Endometrium (tissue), 2 donors: ENCODE measurements around the gene TBC1D22B.

Source experiments
- FAIRE-seq: peaks from 2 replicates; lab custom pipeline; 2012; peaks lifted over from hg19 to GRCh38; lab: Jason Lieb, UNC
- donor health status: control.
- donor health status: control.

Gene TBC1D22B

DNA sequence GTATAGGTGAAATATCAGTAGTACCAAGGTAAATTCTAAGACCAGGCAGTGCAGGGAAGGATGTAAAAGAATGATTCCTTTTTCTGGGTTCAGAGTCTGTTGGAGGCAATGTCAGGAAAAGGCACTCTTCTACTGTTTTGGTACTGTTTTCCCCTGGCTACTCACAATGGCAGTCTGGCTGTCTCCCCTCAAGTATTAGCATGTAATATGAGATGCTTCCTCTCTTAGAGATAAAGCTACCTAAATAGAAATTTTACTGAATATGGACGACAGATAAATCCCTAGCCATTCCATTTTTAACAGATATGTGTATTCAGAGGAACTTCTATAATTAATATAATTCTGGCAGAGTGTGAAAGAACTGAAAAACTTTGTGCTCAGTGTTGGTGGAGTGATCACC, 99.7 kb downstream of the TBC1D22B start:
- no peak for FAIRE-seq

DNA sequence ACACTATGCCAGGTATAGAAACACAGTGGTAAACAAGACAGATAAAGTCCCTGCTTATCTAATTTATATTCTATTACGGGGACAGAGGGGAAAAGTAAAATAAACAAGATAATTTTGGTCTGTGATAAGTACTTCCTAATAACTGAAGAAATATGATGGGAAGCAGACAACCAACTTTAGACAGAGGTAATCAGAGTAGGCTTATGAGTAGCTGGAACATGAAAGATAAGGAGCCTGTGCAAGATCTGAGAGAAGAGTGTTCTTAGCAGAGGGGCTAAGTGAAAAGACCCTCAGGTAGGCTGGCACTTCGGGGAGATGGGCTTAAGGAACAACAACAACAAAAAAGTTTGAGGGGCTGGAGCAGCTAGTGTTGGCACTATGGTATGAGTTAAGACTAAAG, 100.3 kb downstream of the TBC1D22B start:
- FAIRE-seq = no peak

DNA sequence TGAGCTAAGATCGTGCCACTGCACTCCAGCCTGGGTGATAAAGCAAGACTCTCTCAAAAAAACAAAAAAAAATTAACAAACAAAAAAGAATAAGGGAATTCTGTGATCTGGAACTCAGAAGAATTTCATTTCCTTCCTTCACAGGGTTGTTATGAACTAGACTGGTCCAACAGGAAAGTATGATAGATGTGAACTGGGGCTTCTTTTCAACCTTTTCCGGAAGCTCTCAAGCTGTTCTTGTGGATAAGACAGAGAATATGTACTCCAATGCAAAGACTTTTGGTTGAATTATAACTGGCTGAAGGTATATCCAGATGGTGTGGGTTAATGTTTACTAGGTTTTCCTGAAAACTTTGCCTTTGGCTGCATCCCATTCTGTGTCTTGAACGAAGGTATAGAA, 101.5 kb downstream of the TBC1D22B start:
- no peak for FAIRE-seq

DNA sequence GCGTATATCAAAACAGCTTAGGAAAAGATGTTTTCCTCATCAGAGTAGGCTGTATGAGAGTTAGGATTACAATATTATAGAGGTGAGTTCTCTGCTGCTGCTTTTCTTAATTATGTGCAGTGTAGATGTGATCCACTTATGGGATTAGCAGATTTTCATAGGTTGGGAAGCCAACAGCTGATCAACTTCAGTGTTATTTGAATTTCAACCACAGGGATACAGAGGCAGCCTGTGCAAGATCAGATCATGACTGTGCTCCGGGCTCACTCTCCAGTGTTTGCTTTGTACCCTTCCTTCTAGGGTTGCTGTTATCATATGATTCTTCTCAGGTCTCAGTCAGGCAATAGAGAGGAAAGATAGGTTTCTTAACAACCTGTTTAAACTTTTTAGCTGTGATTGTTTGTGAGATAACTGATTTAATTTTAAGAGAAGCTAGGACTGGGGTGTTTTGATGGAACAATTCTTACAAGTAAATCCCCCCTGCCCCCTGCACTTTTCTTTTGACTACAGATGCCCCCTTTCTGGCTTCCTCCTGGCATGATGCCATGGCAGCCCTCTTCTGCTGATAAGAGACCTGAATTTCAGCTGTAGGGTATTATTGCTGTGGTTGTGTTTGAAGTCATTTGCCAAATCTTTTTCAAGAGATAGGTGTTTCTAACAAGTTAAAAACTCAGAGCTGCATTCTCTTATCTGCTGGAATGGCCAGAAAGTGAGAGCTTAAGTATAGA, 104.7 kb downstream of the TBC1D22B start:
- FAIRE-seq = no peak

DNA sequence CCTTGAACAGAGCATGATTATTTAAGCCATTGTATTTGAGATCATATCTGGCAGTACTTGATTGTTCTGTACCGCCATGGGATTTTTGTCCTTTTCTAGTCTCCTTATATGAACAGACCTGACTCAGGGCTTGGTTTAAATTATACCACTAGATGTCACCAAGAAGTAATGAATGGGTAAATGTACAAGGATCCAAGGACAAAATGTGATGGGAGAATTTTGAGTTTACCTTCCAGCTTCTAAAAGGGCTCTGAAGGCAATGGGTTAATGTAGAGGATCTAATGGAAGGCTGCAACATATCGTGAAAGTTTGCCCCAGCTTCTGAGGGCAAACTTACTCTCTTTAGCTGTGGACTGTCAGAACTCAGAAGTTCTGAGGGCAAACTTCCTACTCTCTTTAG, 108.2 kb downstream of the TBC1D22B start:
- no peak for FAIRE-seq

DNA sequence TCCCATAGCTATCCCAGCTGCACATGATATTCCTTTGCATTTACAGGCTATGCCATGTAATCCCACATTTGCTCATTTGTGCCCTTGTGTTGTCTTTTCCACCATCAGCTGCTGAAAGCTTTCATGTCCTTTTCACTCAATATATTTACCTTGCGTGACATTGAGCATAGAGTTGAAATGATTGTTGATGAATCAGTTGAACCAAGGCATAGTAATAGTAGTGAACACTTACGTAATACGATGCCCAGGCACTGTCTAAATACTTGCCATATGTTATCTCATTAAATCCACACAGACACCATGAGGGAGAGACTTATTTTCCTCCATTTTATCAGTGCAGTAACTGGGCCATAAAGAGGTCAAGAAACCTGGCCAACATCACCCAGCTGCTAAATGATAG, 109.3 kb downstream of the TBC1D22B start:
- no peak for FAIRE-seq

DNA sequence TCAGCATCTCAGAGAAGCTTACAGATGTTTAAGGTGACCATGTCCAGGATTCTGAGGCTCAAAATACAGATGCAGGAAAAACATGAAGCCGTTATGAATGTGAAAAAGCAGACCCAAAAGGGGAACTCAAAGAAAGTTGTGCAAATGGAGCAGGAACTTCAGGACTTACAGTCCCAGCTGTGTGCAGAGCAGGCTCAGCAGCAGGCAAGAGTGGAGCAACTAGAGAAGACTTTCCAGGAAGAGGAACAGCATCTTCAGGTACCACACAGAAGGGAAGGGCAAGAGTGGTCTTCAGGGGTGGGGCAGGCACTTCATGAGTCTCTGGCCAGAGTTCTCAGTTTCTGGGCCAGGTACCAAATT, 111.4 kb downstream of the TBC1D22B start:
- no peak for FAIRE-seq

DNA sequence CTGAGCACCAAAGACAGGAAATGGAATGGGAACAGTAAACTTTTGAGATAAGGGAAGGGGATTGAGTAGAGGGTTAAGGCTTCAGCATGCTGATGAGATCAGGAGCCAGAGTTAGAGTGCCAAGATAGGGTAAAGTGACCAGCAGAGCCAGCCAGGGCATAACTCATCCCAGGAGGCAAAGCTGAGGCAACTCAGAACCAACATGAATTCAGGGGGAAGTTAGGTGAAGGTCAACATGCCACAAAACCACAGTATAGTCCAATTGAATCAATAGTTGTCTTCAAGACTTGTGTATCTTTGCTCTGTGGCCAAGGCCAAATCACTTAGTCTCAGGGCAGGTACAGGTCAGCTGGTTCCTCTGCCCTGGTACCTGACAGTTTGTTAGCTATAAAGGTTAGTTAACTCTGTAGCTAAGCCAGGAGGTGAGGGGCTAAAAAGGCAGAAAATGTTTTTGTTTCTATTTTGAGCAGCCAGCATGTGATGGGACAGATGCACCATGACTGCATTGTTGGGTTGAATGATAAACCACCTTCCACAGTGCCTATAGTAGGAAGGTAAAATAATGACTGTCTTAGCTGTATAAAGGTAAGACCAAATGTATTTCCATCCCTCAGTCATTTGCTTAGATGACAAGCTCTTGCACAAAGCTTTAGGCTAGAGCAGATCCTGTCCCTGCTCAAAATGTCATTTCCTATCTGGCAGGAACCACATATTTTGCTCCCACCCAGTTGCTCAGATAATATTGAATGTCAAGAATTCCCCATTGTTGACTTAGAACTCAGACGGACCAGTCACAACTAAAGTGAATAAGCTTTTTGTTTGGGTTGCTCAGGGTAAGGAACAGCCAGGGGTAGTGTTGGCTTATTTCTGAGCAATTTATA, 112.0 kb downstream of the TBC1D22B start:
- FAIRE-seq = no peak

DNA sequence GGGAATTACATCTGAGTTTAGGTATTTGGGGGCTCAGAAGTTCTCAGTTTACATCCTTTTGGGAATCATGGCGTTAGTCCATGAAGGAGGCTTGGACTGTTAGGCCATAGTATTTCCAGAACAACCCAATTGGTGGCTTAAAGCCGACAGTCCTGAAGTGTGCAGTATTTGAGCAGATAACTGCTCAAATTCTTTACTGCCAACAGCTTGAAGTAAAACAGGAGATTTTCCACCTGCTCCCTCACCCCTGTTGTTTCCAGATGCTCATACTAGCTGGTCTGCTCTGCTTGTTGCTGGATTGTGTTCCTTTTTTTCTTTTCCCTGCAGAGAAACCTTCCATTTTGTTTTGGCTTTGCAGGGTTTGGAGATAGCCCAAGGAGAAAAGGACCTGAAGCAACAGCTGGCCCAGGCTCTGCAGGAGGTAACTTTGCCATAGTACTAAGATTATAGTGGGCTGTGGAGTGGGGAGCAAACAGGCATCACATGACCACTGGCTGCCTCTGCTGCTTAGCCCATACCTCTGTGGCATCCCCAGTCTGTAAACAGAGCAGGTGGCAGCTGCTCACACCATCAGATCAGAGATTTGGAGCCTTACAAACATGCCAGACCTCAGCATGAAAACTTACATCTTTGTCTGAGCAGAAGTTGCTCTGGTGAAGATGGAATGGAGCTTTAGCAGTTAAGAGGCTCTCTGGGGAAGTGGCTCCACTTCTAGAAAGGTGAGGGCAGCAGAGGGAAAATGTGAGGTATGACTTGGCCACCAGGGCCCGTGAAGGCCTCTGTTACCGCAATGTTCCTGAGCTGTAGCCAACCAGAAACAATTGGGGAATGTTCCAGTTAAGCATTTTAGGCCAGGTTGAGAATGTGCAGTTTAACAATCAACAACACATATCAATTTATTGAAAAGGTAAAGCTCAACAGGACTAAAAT, 113.8 kb downstream of the TBC1D22B start:
- FAIRE-seq = no peak

DNA sequence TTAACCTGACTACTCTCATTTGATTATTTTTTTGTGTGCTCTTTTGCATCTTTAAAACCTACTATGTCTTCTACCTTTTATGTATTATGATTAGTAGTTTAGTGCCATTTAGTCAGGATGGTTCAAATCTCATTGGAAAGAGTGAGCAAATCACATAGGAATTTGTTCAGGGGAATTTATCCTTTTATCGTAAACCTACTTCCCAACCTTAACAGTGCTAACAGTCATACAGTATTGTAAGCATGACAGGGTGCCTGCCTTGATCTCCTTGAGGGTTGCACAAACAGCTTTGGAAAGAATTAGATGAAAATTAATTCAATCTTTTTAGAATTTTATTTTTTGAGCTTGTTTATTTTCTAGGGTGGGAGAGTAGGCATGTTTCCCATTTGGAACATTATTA, 114.5 kb downstream of the TBC1D22B start:
- no peak for FAIRE-seq

DNA sequence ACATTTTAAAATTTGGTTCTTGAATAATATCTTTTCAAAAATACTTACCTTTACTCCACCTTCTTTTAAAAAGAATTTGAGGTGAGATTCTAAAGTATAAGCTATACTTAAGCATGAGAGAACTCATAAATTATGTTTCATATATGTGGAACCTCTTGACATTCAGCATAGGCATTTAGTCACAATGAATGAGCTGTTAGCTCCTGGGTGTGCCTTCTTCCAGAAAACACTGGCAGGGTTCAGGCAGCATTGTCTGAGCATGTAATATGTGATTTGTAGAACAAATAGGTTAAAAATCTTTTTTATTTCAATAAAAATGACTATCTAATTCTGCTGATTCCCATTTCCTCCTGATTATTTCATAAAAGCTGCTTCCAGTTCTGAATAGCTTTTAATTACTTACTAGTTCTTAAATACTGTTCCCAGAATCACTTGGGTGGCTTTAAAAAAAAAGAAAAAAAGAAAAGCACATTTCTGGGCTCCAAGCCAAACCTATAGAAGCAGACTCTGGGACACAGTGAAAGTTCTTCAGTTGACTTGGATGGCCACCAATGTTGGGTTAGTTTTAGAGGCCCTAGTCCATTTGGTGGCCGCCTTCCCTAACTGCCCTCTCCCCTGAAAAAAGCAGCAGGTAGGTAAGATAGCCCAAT, 116.4 kb downstream of the TBC1D22B start:
- FAIRE-seq = no peak

DNA sequence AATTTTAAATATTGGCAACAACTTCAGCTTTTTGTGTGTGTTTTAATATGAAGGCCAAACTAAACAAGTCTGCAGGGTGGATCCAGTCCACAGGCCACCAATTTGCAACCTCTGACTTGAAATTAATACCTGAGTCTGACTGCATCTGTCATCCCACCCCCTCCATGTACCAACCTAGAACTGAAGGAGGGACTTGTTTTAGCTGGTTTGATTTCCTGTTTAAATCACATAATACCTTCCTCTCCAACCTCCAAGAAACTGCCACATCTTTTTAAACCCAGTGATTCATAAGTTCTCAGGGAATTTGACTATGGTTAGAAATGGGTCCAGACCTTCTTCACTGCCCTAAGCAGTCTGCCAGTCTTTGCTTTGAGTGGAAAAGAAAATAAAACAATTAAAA, 117.8 kb downstream of the TBC1D22B start:
- FAIRE-seq = no peak

DNA sequence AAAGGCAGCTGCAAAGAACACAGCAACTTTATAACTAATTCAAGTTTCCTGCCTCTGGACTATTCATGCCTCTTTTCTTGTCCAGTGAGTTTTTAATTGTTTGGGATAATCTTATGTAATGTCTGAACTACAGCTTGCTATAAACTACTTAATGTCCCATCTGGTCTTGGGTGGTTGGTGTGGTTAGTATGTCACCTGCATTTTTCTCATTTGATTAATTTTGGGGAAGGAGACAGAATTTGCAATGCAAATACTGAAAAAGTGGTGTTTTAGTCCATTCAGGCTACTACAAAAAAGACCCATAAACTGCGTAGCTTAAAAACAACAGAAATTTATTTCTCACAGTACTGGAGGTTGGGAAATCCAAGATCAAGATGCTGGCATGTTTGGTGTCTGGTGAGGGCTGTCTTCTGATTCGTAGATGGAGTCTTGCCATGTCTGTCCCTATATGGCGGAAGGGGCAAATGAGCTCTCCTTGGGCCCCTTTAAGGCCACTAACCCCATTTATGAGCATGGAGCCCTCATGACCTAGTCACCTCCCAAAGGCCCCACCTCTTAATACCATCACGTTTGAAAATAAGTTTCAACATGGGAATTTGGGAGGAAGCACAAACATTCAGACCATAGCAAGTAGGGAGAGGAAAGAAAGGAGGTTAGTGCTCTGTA, 118.6 kb downstream of the TBC1D22B start:
- FAIRE-seq = no peak

DNA sequence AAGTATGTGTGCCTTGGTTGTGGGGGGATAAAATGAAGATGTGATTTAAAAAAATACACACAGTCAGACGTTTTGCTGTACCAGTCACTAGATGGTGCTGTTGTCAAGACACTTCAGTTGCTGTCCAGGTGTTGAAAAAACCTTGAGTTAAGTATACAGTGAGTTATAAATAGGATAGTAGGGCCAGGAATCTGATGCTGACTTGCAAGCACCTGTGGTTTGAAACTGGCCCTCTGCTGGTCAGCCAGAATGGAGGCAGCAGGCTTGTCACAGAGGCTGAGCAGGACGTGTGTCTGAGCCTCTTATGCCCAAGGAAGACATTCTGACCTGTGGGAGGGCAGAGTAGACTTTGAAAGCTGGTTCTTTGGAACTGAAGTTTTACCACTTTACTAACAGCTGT, 124.0 kb downstream of the TBC1D22B start:
- FAIRE-seq = no peak
